Measurements from ENCODE around the gene GPR61.

Gene GPR61

GRCh38 chr1:109539676-109540075, at the start of gene GPR61:
Gene GPR61 (plus strand): TSS chr1:109539872. CDS start chr1:109543023, 3,151 bp downstream.
- no peak for DNase-seq

- DNase-seq = peak; percentile 75
These were observed 49.4 kb upstream of the GPR61 start for GRCh38 chr1:109490029-109490933.

- DNase-seq = no peak
These were observed 48.8 kb upstream of the GPR61 start for GRCh38 chr1:109490934-109491302.

- DNase-seq = no peak
These were observed 48.3 kb upstream of the GPR61 start for GRCh38 chr1:109491372-109491771.

- DNase-seq = no peak
These were observed 46.9 kb upstream of the GPR61 start for GRCh38 chr1:109492779-109493178.

- DNase-seq = no peak
These were observed 46.4 kb upstream of the GPR61 start for GRCh38 chr1:109493227-109493626.

GRCh38 chr1:109493805-109494539, 45.7 kb upstream of the GPR61 start, which contains the start of gene CYB561D1:
Gene CYB561D1 (plus strand): TSS chr1:109494094. CDS start chr1:109494140, 46 bp downstream.
- peak; percentile 93 for DNase-seq

- no peak for DNase-seq
These were observed 43.9 kb upstream of the GPR61 start for GRCh38 chr1:109495738-109496137.

GRCh38 chr1:109497449-109498160, 42.1 kb upstream of the GPR61 start:
- DNase-seq = no peak

- peak; percentile 70 for DNase-seq
These were observed 41.4 kb upstream of the GPR61 start for GRCh38 chr1:109498161-109498801.

- DNase-seq = no peak
These were observed 40.6 kb upstream of the GPR61 start for GRCh38 chr1:109499081-109499480.

GRCh38 chr1:109499661-109500536, 39.8 kb upstream of the GPR61 start:
- no peak for DNase-seq

- no peak for DNase-seq
These were observed 38.7 kb upstream of the GPR61 start for GRCh38 chr1:109500941-109501381.

GRCh38 chr1:109501644-109502363, 37.9 kb upstream of the GPR61 start:
- no peak for DNase-seq

- no peak for DNase-seq
These were observed 37.3 kb upstream of the GPR61 start for GRCh38 chr1:109502364-109502851.

- DNase-seq = no peak
These were observed 35.7 kb upstream of the GPR61 start for GRCh38 chr1:109503935-109504334.

GRCh38 chr1:109504974-109505373, 34.7 kb upstream of the GPR61 start:
- DNase-seq = no peak

GRCh38 chr1:109508001-109508872, 31.4 kb upstream of the GPR61 start:
- DNase-seq = no peak

GRCh38 chr1:109508873-109509175, 30.8 kb upstream of the GPR61 start:
- DNase-seq = no peak

Data from right hindlimb (tissue), 1 donor.